B cell (primary cell): ENCODE results near the gene LBR. TPM values are rescaled to one million over a fixed set of nuclear protein-coding genes. Genes with fewer than 3 reads are reported as not detected.

Source experiments
- ATAC-seq: fragments of 200-7000 bp; cut with Tn5 transposase; one replicate; pipeline ENCODE4 v1.10.0; 2021; ENCODE audit warnings: low read depth, mild to moderate bottlenecking, moderate number of reproducible peaks, moderate library complexity
- CTCF ChIA-PET: fragments of 350-600 bp; sonication (Branson Sonifier 250); formaldehyde crosslinking; loops from one replicate; lab custom pipeline; 2021; ENCODE audit warnings: antibody characterized with exemption, inconsistent platforms; lab: Charles Lee
- POLR2A ChIA-PET: fragments of 350-600 bp; sonication (Branson Sonifier 250); formaldehyde crosslinking; loops from one replicate; lab custom pipeline; 2021; ENCODE audit warnings: antibody characterized with exemption; lab: Charles Lee
- DNase-seq: peaks from one replicate; pipeline ENCODE4 v3.0.0; 2013
- H2AFZ ChIP-seq: 2 replicates; pipeline ENCODE4 v1.6.1; 2012; ENCODE audit warnings: mild to moderate bottlenecking, low read depth, low read length; ENCODE audit not compliant: insufficient read depth, poor library complexity, severe bottlenecking
- H3K27ac ChIP-seq, 2 donors: 1 replicate in 1 of 2; 2 replicates in 1 of 2; pipeline ENCODE4 v1.5.1; 2012 to 2013; ENCODE audit warnings: low read length in 2 of 2, mild to moderate bottlenecking in 2 of 2, moderate library complexity in 1 of 2
- H3K27me3 ChIP-seq, 4 experiments: fragments of 200-600 bp in 1 of 4; sonication (generic) in 1 of 4; replicated peaks in 1 of 4; 1 replicate in 2 of 4; 2 replicates in 2 of 4; pipeline versions ENCODE4 v1.6.1 to v1.7.0; 2013 to 2016; ENCODE audit warnings: low read length in 3 of 4, mild to moderate bottlenecking in 2 of 4, mixed read lengths in 1 of 4, moderate library complexity in 1 of 4; ENCODE audit not compliant: insufficient read depth in 4 of 4, control insufficient read depth in 3 of 4; ENCODE audit errors: control extremely low read depth in 1 of 4
- H3K36me3 ChIP-seq, 2 experiments: replicated peaks in 1 of 2; 1 replicate in 1 of 2; 2 replicates in 1 of 2; pipeline versions ENCODE4 v1.6.1 to v1.7.1; 2013; ENCODE audit warnings: low read length in 1 of 2; ENCODE audit not compliant: insufficient read depth in 2 of 2, control insufficient read depth in 1 of 2; ENCODE audit errors: control extremely low read depth in 1 of 2, extremely low read depth in 1 of 2
- H3K4me1 ChIP-seq, 2 donors: fragments of 200-600 bp in 1 of 2; sonication (generic) in 1 of 2; 1 replicate in 1 of 2; 2 replicates in 1 of 2; pipeline versions ENCODE4 v1.5.1 to v1.6.1; 2013 to 2017; ENCODE audit warnings: low read length in 2 of 2; ENCODE audit not compliant: control insufficient read depth in 2 of 2, insufficient read depth in 2 of 2
- H3K4me2 ChIP-seq: replicated peaks from 2 replicates; pipeline ENCODE3; 2012; ENCODE audit warnings: mild to moderate bottlenecking, low read depth, low read length; ENCODE audit not compliant: poor library complexity, severe bottlenecking
- H3K4me3 ChIP-seq, 5 experiments: fragments of 200-600 bp in 1 of 5; sonication (generic) in 1 of 5; 1 replicate in 3 of 5; 2 replicates in 2 of 5; pipeline versions ENCODE4 v1.5.1 to v1.7.0; 2011 to 2016; ENCODE audit warnings: low read length in 4 of 5, mild to moderate bottlenecking in 4 of 5, low read depth in 2 of 5, control low read depth in 1 of 5, moderate library complexity in 1 of 5; ENCODE audit not compliant: insufficient read depth in 1 of 5; ENCODE audit errors: control extremely low read depth in 1 of 5, extremely low read depth in 1 of 5
- H3K79me2 ChIP-seq: fragments of 200-600 bp; sonication (generic); one replicate; pipeline ENCODE4 v1.6.0; 2016; ENCODE audit warnings: low read length; ENCODE audit not compliant: control insufficient read depth, insufficient read depth
- H3K9ac ChIP-seq: fragments of 200-600 bp; sonication (generic); 2 replicates; pipeline ENCODE4 v1.6.1; 2017; ENCODE audit warnings: mild to moderate bottlenecking, low read length, moderate library complexity
- H3K9me3 ChIP-seq, 3 donors: one replicate each; pipeline versions ENCODE4 v1.6.1 to v1.7.1; 2013; ENCODE audit warnings: low read length in 2 of 3; ENCODE audit not compliant: control insufficient read depth in 2 of 3, insufficient read depth in 1 of 3; ENCODE audit errors: control extremely low read depth in 1 of 3
- H4K20me1 ChIP-seq: 2 replicates; pipeline ENCODE4 v1.6.0; 2012; ENCODE audit warnings: mild to moderate bottlenecking, low read length; ENCODE audit not compliant: insufficient read depth, control insufficient read depth, poor library complexity, severe bottlenecking
- H3K27ac Mint-ChIP-seq: one replicate; pipeline ENCODE4 v1.8.0; 2021; ENCODE audit warnings: mixed read lengths
- H3K27me3 Mint-ChIP-seq: one replicate; pipeline ENCODE4 v1.8.0; 2021; ENCODE audit warnings: mixed read lengths
- H3K4me1 Mint-ChIP-seq: one replicate; pipeline ENCODE4 v1.8.0; 2021; ENCODE audit warnings: mixed read lengths
- H3K4me3 Mint-ChIP-seq: one replicate; pipeline ENCODE4 v1.8.0; 2021; ENCODE audit warnings: mixed read lengths
- H3K9me3 Mint-ChIP-seq: one replicate; pipeline ENCODE4 v1.8.0; 2022; ENCODE audit warnings: mixed read lengths; ENCODE audit not compliant: insufficient read depth
- EZH2 ChIP-seq: IDR thresholded peaks from 2 replicates; pipeline ENCODE4 v1.6.1; 2012; ENCODE audit warnings: borderline replicate concordance, low read depth, mild to moderate bottlenecking, moderate library complexity, low read length; ENCODE audit not compliant: insufficient read depth, poor library complexity, severe bottlenecking
- WGBS: methylation state at CpG from one replicate; pipeline ENCODE4 v1.1.5; 2013; ENCODE audit warnings: missing lambda C conversion rate; ENCODE audit not compliant: insufficient coverage; 5-methylcytosine and 5-hydroxymethylcytosine counted together
- intact Hi-C: fragments of 100-400 bp; cut with micrococcal nuclease; formaldehyde crosslinking; loops from one replicate; pipeline ENCODE4 v1.10.0; 2022
- polyA plus RNA-seq: library from polyadenylated mRNA; depleted of rRNA; stranded (reverse); fragments of >200 nt; gene quantifications from 2 replicates; pipeline ENCODE4 v1.2.3, GENCODE V29; 2012
- total RNA-seq, 2 donors: library from RNA; stranded (reverse); fragments of 120-200 nt in 1 of 2; gene quantifications; 1 replicate in 1 of 2; 2 replicates in 1 of 2; pipeline versions ENCODE4 v1.2.3 to v1.2.4, GENCODE V29; 2013 to 2022
- TF ChIP-seq, protein P1 (sequence below): fragments of 200-600 bp; IDR thresholded peaks from one replicate; pipeline ENCODE4 v1.8.0; 2022; ENCODE audit warnings: antibody characterized with exemption, mild to moderate bottlenecking

Gene LBR
- total and polyA plus RNA-seq, 2 donors (not counting 1 experiment from before 2014, with no cell fraction given) = 19.3 to 167 TPM

DNA sequence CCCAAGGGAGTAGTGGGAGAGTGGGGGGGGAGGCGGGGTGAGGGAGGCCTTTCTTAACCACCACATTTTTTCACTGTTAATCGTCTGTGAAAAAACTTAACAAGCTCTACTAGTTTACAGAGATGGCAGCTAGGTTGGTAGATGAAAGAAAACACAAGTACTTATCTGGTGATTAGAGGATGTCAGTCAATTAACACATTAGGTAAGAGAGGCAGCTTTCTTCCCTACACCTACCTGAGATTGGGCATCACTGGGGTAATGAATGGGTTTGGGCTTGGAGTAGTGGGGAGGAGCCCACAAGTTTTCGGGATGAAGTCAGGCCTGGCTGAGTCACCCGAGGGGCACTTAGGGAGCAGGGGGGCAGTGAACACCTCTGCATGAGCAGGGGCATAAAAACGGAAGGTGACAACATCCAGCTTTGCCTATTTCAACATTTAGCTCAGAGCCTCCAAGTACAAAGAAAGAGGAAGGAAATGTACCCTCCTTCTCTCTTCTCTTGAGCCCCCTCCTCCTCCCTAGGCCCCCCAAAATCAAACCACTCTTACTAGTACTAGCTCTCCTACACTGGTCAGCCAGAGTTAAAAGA is 2.5 kb downstream of the LBR start:
- intact Hi-C loops = loop anchor here (5.0 kb wide), 5 partner anchors 108 to 1237 kb away; partner anchors contain the start of genes PARP1 and SRP9

More for the DNA sequence above, 2.5 kb downstream of the LBR start:
- TF ChIP-seq, protein P1, sequence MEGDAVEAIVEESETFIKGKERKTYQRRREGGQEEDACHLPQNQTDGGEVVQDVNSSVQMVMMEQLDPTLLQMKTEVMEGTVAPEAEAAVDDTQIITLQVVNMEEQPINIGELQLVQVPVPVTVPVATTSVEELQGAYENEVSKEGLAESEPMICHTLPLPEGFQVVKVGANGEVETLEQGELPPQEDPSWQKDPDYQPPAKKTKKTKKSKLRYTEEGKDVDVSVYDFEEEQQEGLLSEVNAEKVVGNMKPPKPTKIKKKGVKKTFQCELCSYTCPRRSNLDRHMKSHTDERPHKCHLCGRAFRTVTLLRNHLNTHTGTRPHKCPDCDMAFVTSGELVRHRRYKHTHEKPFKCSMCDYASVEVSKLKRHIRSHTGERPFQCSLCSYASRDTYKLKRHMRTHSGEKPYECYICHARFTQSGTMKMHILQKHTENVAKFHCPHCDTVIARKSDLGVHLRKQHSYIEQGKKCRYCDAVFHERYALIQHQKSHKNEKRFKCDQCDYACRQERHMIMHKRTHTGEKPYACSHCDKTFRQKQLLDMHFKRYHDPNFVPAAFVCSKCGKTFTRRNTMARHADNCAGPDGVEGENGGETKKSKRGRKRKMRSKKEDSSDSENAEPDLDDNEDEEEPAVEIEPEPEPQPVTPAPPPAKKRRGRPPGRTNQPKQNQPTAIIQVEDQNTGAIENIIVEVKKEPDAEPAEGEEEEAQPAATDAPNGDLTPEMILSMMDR = no peak
- TF ChIP-seq EZH2 = no peak
- Histone ChIP-seq H3K4me2 (peak overlapping the region; percentile 95), H3K36me3 (peaks cover 0 to 26% of the 10 kb centered on the region in 2 experiments), H3K9me3 (no peaks in the 10 kb centered on the region), H3K9ac (peak overlapping the region; percentile 89), H4K20me1 (peaks cover 58% of the 10 kb centered on the region), H3K79me2 (peaks cover 66% of the 10 kb centered on the region), H2AFZ (no peak overlapping the region), H3K27ac (peak overlapping the region in 1 of 2 donors; percentile 83), H3K27me3 (no peaks in the 10 kb centered on the region), H3K4me3 (peak overlapping the region in 2 of 5 experiments; percentile 77 to 93), H3K4me1 (peaks cover 45 to 46% of the 10 kb centered on the region in 2 donors)
- CTCF ChIA-PET = interaction anchor here (0.8 to 8.2 kb wide), 5 partner anchors 12 to 562 kb away, joined by 3 to 104 read pairs (median 4); no protein-coding TSS in a partner anchor
- DNase-seq (peak; percentile 33), ATAC-seq (no peak)
- no peaks in the 10 kb centered on the region for H3K27me3 Mint-ChIP-seq
- peak overlapping the region; percentile 94 for H3K4me3 Mint-ChIP-seq
- H3K9me3 Mint-ChIP-seq = no peaks in the 10 kb centered on the region
- POLR2A ChIA-PET = interaction anchor here (0.6 to 6.7 kb wide), 6 partner anchors 18 to 1018 kb away, joined by 3 to 85 read pairs (median 10); no protein-coding TSS in a partner anchor
- peak overlapping the region; percentile 75 for H3K27ac Mint-ChIP-seq
- WGBS = 0% methylated on average over 2 of the region's 5 CpGs
- peaks cover 59% of the 10 kb centered on the region for H3K4me1 Mint-ChIP-seq
